ENCODE results near the gene PRCC. TPM values are rescaled to one million over a fixed set of nuclear protein-coding genes. Genes with fewer than 3 reads are reported as not detected.
A peak's percentile ranks its signal among the peaks of the same experiment; 100 is the strongest.

PRCC gene
- total RNA-seq, 2 donors from 2014 or later, result 22.9 to 34.5 TPM

DNA sequence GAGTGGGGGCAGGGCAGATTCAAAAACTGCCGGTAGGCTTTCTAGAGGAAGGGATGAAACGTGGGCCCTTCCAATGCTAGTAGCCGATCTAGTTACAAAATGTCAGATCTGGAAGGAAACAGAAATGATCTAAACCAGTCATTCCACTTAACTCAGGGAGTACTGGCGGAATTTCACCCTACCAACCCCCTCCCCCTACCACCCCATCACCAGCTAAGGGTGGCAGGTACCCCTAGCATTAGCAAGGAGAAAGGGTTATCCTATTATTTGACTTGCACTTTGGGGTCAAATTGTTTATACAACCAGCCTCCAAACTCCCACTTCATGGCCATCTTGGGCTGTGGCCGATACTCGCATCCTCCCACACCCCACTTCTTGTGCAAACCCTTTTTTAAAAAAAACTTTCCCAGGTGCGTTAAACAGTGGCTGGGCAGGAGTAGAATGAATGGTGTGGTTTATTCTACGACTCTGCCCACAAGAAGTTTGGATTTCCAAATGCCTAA lies 25.8 kb upstream of the PRCC start:
- no peaks in the 10 kb centered on the region for H3K27me3 ChIP-seq (replicated peaks; ENCODE audit: insufficient read depth)
- TF ChIP-seq, protein P1, sequence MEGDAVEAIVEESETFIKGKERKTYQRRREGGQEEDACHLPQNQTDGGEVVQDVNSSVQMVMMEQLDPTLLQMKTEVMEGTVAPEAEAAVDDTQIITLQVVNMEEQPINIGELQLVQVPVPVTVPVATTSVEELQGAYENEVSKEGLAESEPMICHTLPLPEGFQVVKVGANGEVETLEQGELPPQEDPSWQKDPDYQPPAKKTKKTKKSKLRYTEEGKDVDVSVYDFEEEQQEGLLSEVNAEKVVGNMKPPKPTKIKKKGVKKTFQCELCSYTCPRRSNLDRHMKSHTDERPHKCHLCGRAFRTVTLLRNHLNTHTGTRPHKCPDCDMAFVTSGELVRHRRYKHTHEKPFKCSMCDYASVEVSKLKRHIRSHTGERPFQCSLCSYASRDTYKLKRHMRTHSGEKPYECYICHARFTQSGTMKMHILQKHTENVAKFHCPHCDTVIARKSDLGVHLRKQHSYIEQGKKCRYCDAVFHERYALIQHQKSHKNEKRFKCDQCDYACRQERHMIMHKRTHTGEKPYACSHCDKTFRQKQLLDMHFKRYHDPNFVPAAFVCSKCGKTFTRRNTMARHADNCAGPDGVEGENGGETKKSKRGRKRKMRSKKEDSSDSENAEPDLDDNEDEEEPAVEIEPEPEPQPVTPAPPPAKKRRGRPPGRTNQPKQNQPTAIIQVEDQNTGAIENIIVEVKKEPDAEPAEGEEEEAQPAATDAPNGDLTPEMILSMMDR (IDR thresholded peaks at IDR 0.05), result no peak
- peaks cover 18% of the 10 kb centered on the region for H3K36me3 ChIP-seq
- no peaks in the 10 kb centered on the region for H3K9me3 ChIP-seq
- H3K4me3 ChIP-seq, result peak overlapping the region; percentile 88
- H3K4me1 ChIP-seq (ENCODE audit: control insufficient read depth in 1 of 2, low read depth in 2 of 2), result peaks cover 20 to 33% of the 10 kb centered on the region in 2 donors
- DNase-seq (ENCODE audit: low spot score) (no peak), ATAC-seq (ENCODE audit: insufficient number of reproducible peaks, low FRiP score, low read depth) (no peak)
- peak overlapping the region; percentile 77 to 81 for H3K27ac ChIP-seq

DNA sequence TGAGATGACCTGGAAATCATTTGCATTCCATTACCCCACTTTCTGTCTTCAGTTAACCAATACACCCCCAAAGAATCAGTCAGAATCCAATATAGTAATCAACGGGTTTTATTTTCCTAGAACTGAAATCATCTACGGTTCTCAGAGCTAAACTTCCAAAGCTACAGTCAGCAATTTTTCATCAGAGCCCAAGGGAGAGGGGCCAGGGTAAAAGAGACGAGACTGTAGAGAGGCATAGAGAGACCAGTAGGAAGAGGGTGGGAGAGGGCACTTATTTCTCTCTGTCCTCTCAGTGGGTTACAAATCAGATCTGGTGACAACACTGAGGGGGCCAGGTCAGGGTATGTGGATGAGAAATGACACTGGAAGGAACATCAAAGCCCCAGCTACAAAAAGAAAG lies 25.3 kb upstream of the PRCC start:
- Histone ChIP-seq H3K4me3 (no peak overlapping the region), H3K27ac (peak overlapping the region; percentile 77 to 81), H3K9me3 (no peaks in the 10 kb centered on the region), H3K27me3 (replicated peaks; ENCODE audit: insufficient read depth) (no peaks in the 10 kb centered on the region), H3K36me3 (peaks cover 17% of the 10 kb centered on the region), H3K4me1 (ENCODE audit: control insufficient read depth in 1 of 2, low read depth in 2 of 2) (peaks cover 20 to 33% of the 10 kb centered on the region in 2 donors)
- TF ChIP-seq, protein P1 (IDR thresholded peaks at IDR 0.05), result no peak
- DNase-seq (ENCODE audit: low spot score), result no peak
- ATAC-seq (ENCODE audit: insufficient number of reproducible peaks, low FRiP score, low read depth), result no peak

DNA sequence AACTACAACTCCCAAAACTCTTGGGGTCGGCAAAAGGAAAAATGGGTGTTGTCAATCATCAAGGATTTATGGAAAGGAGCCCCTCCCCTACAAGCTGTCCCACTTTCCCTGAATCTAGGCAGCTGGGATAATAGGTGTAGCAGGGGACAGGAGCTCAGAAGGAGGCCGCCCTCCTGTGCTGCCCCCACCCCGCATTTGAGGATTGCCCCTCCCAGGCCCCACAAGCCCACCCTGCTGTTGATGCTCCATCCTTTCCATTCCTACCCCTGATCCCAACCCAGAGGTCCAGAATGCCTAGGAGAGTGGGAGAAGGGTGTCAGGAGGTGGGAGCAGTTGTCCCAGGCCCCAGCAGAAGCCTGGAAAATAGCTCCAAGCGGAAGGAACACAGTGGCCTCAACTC lies 24.5 kb upstream of the PRCC start:
- no peaks in the 10 kb centered on the region for H3K9me3 ChIP-seq

DNA sequence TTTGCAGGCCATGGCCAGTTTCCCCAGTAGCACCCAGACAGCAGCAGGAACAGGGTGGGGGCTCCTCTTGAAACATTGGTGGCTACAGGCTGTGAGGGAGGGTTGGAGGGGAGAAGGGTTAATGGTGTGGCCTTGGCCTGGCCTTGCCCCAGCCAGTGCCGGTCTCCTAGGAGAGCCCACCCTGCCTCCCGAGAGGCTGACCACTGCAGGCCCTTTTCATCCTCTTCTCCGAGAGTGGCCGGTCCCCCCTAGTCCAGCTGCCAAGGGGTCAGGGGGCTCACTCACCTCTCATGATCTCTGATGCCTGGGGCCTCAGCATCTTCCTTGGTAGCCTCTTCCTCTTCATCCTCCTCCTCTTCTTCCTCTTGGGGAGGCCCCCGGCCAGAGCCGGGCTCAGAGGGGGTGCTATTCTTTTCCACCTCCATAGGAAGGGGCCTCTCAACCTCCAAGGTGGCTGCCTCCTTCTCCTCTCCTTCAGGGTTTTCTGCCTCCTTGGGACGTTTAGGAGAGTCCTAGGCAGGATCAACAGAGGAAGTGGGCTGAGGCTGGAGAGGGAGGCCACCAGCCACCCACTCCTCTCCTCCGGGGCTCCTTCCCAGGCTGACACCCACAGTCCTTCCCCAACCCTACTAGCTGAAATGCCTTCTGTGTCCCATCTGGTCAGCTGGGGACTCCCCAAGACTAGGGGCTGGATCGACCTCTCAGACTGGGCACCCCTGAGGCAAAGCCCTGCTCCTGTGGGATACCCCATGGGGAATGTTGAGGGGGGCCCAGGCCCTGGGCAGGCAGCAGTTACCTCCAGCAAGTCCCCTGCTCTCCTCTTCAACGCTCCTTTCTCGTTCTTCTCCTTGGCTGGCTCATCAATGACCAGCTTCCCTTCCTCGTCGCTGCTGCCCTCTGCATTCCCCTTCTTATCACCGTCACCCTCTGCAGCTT lies 23.7 kb upstream of the PRCC start:
- ATAC-seq (ENCODE audit: insufficient number of reproducible peaks, low FRiP score, low read depth) (no peak), DNase-seq (ENCODE audit: low spot score) (no peak)
- peaks cover 17% of the 10 kb centered on the region for H3K36me3 ChIP-seq
- H3K4me1 ChIP-seq (ENCODE audit: control insufficient read depth in 1 of 2, low read depth in 2 of 2), result peaks cover 32 to 47% of the 10 kb centered on the region in 2 donors
- no peak overlapping the region for H3K4me3 ChIP-seq
- H3K27me3 ChIP-seq (replicated peaks; ENCODE audit: insufficient read depth), result no peaks in the 10 kb centered on the region
- H3K9me3 ChIP-seq, result no peaks in the 10 kb centered on the region
- TF ChIP-seq, protein P1 (IDR thresholded peaks at IDR 0.05), result no peak
- H3K27ac ChIP-seq, result no peak overlapping the region

More for the DNA sequence above, 24.5 kb upstream of the PRCC start:
- Histone ChIP-seq H3K4me1 (ENCODE audit: control insufficient read depth in 1 of 2, low read depth in 2 of 2) (peaks cover 23 to 39% of the 10 kb centered on the region in 2 donors), H3K4me3 (no peak overlapping the region), H3K27ac (no peak overlapping the region), H3K36me3 (peaks cover 17% of the 10 kb centered on the region), H3K27me3 (replicated peaks; ENCODE audit: insufficient read depth) (no peaks in the 10 kb centered on the region)
- DNase-seq (ENCODE audit: low spot score) (no peak), ATAC-seq (ENCODE audit: insufficient number of reproducible peaks, low FRiP score, low read depth) (no peak)
- TF ChIP-seq, protein P1 (IDR thresholded peaks at IDR 0.05), result no peak

DNA sequence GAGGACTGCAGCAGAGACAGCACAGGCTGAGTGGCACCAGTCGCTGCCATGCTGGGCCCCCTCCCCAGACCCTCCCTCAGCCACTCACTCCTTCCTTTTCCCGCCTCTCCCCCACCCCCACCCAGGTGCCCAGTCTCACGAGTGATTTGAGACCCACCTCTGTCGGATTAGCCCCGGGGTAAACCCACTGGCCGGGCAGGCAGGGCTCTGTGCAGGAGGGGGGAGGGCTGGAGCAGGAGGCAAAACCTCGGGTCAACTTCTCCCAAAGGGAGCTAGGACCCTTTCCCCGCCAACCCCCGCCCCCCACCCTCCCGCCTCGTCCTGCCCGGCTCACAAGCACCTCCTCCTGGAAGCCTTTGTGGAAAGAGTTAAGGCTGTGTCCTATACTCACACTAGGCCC lies 23.0 kb upstream of the PRCC start:
- TF ChIP-seq, protein P1 (IDR thresholded peaks at IDR 0.05), result no peak
- peaks cover 39 to 53% of the 10 kb centered on the region in 2 donors for H3K4me1 ChIP-seq (ENCODE audit: control insufficient read depth in 1 of 2, low read depth in 2 of 2)
- H3K9me3 ChIP-seq, result no peaks in the 10 kb centered on the region
- no peaks in the 10 kb centered on the region for H3K27me3 ChIP-seq (replicated peaks; ENCODE audit: insufficient read depth)
- DNase-seq (ENCODE audit: low spot score), result no peak
- H3K36me3 ChIP-seq, result peaks cover 17% of the 10 kb centered on the region
- H3K4me3 ChIP-seq, result no peak overlapping the region
- no peak for ATAC-seq (ENCODE audit: insufficient number of reproducible peaks, low FRiP score, low read depth)
- no peak overlapping the region for H3K27ac ChIP-seq
